ENCODE measurements around the gene ALPG. TPM values are rescaled to one million over a fixed set of nuclear protein-coding genes. Genes with fewer than 3 reads are reported as not detected.
"Not testable (repeated sequence)": the region's sequence is repeated elsewhere in the genome, so short reads cannot be mapped to it uniquely, and the experiment has no call there.

The ALPG gene
- total and polyA plus RNA-seq, 5 experiments from 2014 or later: not detected

- H3K9me3 Mint-ChIP-seq, H3K36me3 Mint-ChIP-seq, H3K27ac Mint-ChIP-seq, ATAC-seq, DNase-seq, POLR2A ChIA-PET, H3K4me3 Mint-ChIP-seq: not testable (repeated sequence)
- Mint-ChIP-seq H3K4me1 (peaks cover 0 to 15% (median under 1%) of the 10 kb centered on the region in 4 donors), H3K27me3 (peaks cover 1 to 35% (median 9%) of the 10 kb centered on the region in 5 donors)
Observed at GRCh38 chr2:232379610-232380590, 26.7 kb upstream of the ALPG start.

GRCh38 chr2:232381204-232382031 is 25.2 kb upstream of the ALPG start:
- ATAC-seq (peak; percentile 86 to 87), DNase-seq (peak in 4 of 10 donors; percentile 25 to 37 (median 30))
- H3K36me3 Mint-ChIP-seq, POLR2A ChIA-PET, H3K9me3 Mint-ChIP-seq, H3K27ac Mint-ChIP-seq: not testable (repeated sequence)
- peaks cover 10 to 50% (median 19%) of the 10 kb centered on the region in 5 donors for H3K27me3 Mint-ChIP-seq
- H3K4me1 Mint-ChIP-seq: peaks cover 0 to 24% (median 8%) of the 10 kb centered on the region in 4 donors
- H3K4me3 Mint-ChIP-seq: peak overlapping the region in 9 of 10 donors; percentile 14 to 62 (median 48)

GRCh38 chr2:232382331-232383225 is 24.1 kb upstream of the ALPG start:
- Mint-ChIP-seq H3K4me1 (peaks cover 0 to 27% (median 10%) of the 10 kb centered on the region in 4 donors), H3K9me3 (no peaks in the 10 kb centered on the region), H3K27me3 (peaks cover 10 to 55% (median 23%) of the 10 kb centered on the region in 5 donors), H3K4me3 (peak overlapping the region in 2 of 10 donors; percentile 10 to 51), H3K36me3 (no peaks in the 10 kb centered on the region), H3K27ac (no peak overlapping the region)
- POLR2A ChIA-PET: no interaction called here
- no peak for ATAC-seq
- DNase-seq: no peak

GRCh38 chr2:232384466-232384865 is 22.2 kb upstream of the ALPG start:
- Mint-ChIP-seq H3K9me3 (no peaks in the 10 kb centered on the region), H3K27me3 (peaks cover 14 to 60% (median 28%) of the 10 kb centered on the region in 5 donors), H3K36me3 (peaks cover 0 to 5% (median 0%) of the 10 kb centered on the region in 3 donors), H3K27ac (no peak overlapping the region), H3K4me1 (peaks cover 0 to 27% (median 10%) of the 10 kb centered on the region in 4 donors), H3K4me3 (no peak overlapping the region)
- POLR2A ChIA-PET: no interaction called here
- ATAC-seq: no peak
- no peak for DNase-seq

- H3K27ac Mint-ChIP-seq, H3K36me3 Mint-ChIP-seq, H3K4me3 Mint-ChIP-seq, POLR2A ChIA-PET, DNase-seq, H3K9me3 Mint-ChIP-seq, ATAC-seq: not testable (repeated sequence)
- Mint-ChIP-seq H3K27me3 (peaks cover 14 to 65% (median 34%) of the 10 kb centered on the region in 5 donors), H3K4me1 (peaks cover 0 to 27% (median 10%) of the 10 kb centered on the region in 4 donors)
Observed at GRCh38 chr2:232385058-232385457, 21.6 kb upstream of the ALPG start.

- no peak for DNase-seq
- ATAC-seq: no peak
- Mint-ChIP-seq H3K4me3 (peak overlapping the region in 1 of 10 donors; percentile 26), H3K9me3 (no peaks in the 10 kb centered on the region), H3K27me3 (peaks cover 15 to 73% (median 36%) of the 10 kb centered on the region in 5 donors), H3K27ac (peak overlapping the region in 1 of 10 donors; percentile 32), H3K36me3 (peaks cover 0 to 5% (median 0%) of the 10 kb centered on the region in 3 donors), H3K4me1 (peaks cover 0 to 27% (median 10%) of the 10 kb centered on the region in 4 donors)
- POLR2A ChIA-PET: no interaction called here
Observed at GRCh38 chr2:232385660-232386489, 20.8 kb upstream of the ALPG start.

- peaks cover 0 to 27% (median 10%) of the 10 kb centered on the region in 4 donors for H3K4me1 Mint-ChIP-seq
- no peaks in the 10 kb centered on the region for H3K9me3 Mint-ChIP-seq
- no peak for ATAC-seq
- POLR2A ChIA-PET: no interaction called here
- H3K27me3 Mint-ChIP-seq: peaks cover 17 to 77% (median 38%) of the 10 kb centered on the region in 5 donors
- H3K36me3 Mint-ChIP-seq: peaks cover 0 to 5% (median 0%) of the 10 kb centered on the region in 3 donors
- no peak overlapping the region for H3K27ac Mint-ChIP-seq
- no peak for DNase-seq
- H3K4me3 Mint-ChIP-seq: peak overlapping the region in 1 of 10 donors; percentile 26
Observed at GRCh38 chr2:232386490-232386739, 20.2 kb upstream of the ALPG start.

- ATAC-seq: no peak
- Mint-ChIP-seq H3K4me1 (peaks cover 0 to 26% (median 10%) of the 10 kb centered on the region in 4 donors), H3K36me3 (peaks cover 0 to 5% (median 0%) of the 10 kb centered on the region in 3 donors), H3K9me3 (no peaks in the 10 kb centered on the region), H3K27ac (no peak overlapping the region), H3K27me3 (peaks cover 17 to 74% (median 38%) of the 10 kb centered on the region in 5 donors), H3K4me3 (peak overlapping the region in 1 of 10 donors; percentile 26)
- POLR2A ChIA-PET: no interaction called here
- DNase-seq: no peak
Observed at GRCh38 chr2:232386740-232387450, 19.7 kb upstream of the ALPG start.

- POLR2A ChIA-PET: no interaction called here
- Mint-ChIP-seq H3K27me3 (peaks cover 20 to 67% (median 38%) of the 10 kb centered on the region in 5 donors), H3K4me1 (peaks cover 0 to 26% (median 10%) of the 10 kb centered on the region in 4 donors), H3K36me3 (peaks cover 0 to 5% (median 0%) of the 10 kb centered on the region in 3 donors), H3K27ac (peak overlapping the region in 1 of 10 donors; percentile 53), H3K4me3 (no peak overlapping the region), H3K9me3 (no peaks in the 10 kb centered on the region)
- no peak for ATAC-seq
- no peak for DNase-seq
Observed at GRCh38 chr2:232387451-232388171, 19.0 kb upstream of the ALPG start.

GRCh38 chr2:232388324-232388891 is 18.2 kb upstream of the ALPG start:
- POLR2A ChIA-PET: no interaction called here
- Mint-ChIP-seq H3K9me3 (no peaks in the 10 kb centered on the region), H3K27me3 (peaks cover 19 to 59% (median 36%) of the 10 kb centered on the region in 5 donors), H3K36me3 (peaks cover 0 to 5% (median 0%) of the 10 kb centered on the region in 3 donors), H3K4me1 (peaks cover 0 to 26% (median 10%) of the 10 kb centered on the region in 4 donors), H3K27ac (no peak overlapping the region), H3K4me3 (no peak overlapping the region)
- no peak for ATAC-seq
- no peak for DNase-seq
